Vagina (tissue), 2 donors: Measurements from ENCODE around the gene NDUFA11.

Experiments used
- POLR2A ChIP-seq, 2 donors: fragments of 450-650 bp; IDR thresholded peaks; one replicate each; pipeline ENCODE4 v1.6.1; 2017; ENCODE audit warnings: antibody characterized with exemption in 2 of 2, mild to moderate bottlenecking in 2 of 2, moderate library complexity in 2 of 2
- TF ChIP-seq, protein P1 (sequence below), 3 experiments: fragments of 450-650 bp in 2 of 3; fragments of 200-600 bp in 1 of 3; sonication (generic) in 1 of 3; IDR thresholded peaks; one replicate each; pipeline ENCODE4 v1.5.1; 2017 to 2019; ENCODE audit warnings: antibody characterized with exemption in 3 of 3, mild to moderate bottlenecking in 2 of 3, moderate library complexity in 2 of 3

DNA sequence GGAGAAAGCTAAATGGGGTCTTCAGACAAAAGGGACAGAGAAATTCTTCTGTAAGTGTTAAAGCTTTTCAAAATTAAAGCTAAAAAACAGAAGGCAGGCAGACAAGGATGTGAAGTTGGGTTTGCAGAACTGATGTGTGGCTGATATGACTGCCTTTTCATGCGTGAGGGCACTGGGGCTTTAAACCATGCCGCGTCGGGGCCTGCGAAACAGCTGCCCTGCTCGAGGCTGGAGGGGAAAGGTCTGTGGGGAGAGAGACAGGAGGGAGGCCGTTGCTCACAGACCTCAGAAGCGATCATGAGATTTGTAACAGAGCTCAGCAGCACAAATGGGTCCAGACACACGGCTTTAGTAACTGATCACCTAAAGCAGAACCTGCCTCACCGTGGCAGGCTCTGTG, 34.0 kb upstream of the NDUFA11 start:
- no peak for TF ChIP-seq POLR2A (IDR thresholded peaks at IDR 0.05)
- TF ChIP-seq, protein P1, sequence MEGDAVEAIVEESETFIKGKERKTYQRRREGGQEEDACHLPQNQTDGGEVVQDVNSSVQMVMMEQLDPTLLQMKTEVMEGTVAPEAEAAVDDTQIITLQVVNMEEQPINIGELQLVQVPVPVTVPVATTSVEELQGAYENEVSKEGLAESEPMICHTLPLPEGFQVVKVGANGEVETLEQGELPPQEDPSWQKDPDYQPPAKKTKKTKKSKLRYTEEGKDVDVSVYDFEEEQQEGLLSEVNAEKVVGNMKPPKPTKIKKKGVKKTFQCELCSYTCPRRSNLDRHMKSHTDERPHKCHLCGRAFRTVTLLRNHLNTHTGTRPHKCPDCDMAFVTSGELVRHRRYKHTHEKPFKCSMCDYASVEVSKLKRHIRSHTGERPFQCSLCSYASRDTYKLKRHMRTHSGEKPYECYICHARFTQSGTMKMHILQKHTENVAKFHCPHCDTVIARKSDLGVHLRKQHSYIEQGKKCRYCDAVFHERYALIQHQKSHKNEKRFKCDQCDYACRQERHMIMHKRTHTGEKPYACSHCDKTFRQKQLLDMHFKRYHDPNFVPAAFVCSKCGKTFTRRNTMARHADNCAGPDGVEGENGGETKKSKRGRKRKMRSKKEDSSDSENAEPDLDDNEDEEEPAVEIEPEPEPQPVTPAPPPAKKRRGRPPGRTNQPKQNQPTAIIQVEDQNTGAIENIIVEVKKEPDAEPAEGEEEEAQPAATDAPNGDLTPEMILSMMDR (IDR thresholded peaks at IDR 0.05) = no peak
